ENCODE results near the gene KDM4C.

DNA sequence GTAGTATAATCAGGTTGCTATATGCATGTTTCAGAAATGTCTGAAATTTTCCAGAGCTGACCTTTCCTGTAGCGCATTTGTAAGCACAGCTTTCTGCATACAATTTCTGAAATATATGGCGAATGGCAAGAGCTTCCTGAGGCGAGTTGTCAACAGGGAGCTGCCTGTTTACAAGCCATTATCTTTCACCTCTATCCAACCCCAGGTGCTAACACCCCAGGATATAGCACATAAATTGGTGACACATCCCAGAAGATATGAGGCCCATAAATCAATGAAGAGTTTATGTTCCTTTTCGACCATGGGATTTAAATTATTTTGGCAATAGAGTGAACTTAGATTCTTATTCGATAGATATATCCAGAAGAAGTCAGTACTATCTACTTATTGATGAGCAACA, 379.8 kb downstream of the KDM4C start:
- no peak for TF ChIP-seq POLR2A (IDR thresholded peaks at IDR 0.05)
- TF ChIP-seq, protein P1, sequence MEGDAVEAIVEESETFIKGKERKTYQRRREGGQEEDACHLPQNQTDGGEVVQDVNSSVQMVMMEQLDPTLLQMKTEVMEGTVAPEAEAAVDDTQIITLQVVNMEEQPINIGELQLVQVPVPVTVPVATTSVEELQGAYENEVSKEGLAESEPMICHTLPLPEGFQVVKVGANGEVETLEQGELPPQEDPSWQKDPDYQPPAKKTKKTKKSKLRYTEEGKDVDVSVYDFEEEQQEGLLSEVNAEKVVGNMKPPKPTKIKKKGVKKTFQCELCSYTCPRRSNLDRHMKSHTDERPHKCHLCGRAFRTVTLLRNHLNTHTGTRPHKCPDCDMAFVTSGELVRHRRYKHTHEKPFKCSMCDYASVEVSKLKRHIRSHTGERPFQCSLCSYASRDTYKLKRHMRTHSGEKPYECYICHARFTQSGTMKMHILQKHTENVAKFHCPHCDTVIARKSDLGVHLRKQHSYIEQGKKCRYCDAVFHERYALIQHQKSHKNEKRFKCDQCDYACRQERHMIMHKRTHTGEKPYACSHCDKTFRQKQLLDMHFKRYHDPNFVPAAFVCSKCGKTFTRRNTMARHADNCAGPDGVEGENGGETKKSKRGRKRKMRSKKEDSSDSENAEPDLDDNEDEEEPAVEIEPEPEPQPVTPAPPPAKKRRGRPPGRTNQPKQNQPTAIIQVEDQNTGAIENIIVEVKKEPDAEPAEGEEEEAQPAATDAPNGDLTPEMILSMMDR (IDR thresholded peaks at IDR 0.05): no peak

Data from heart left ventricle (tissue), 13 donors.